ENCODE measurements around the gene TLL2. TPM values are rescaled to one million over a fixed set of nuclear protein-coding genes. Genes with fewer than 3 reads are reported as not detected.

Gene TLL2
- total RNA-seq, 1 donor, result under 0.01 TPM

GRCh38 chr10:96497391-96497790, 16.3 kb downstream of the TLL2 start:
- H3K4me3 ChIP-seq (ENCODE audit: low read depth, low read length), result no peak overlapping the region
- no peak for DNase-seq (ENCODE audit: low read depth)
- TF ChIP-seq CTCF (IDR thresholded peaks at IDR 0.05; ENCODE audit: insufficient read depth, low read length), result no peak

- no peak overlapping the region for H3K4me3 ChIP-seq (ENCODE audit: low read depth, low read length)
- TF ChIP-seq CTCF (IDR thresholded peaks at IDR 0.05; ENCODE audit: insufficient read depth, low read length), result no peak
- DNase-seq (ENCODE audit: low read depth), result peak; percentile 35
These were observed 17.3 kb downstream of the TLL2 start for GRCh38 chr10:96496281-96496925.

GRCh38 chr10:96495544-96495943, 18.2 kb downstream of the TLL2 start:
- H3K4me3 ChIP-seq (ENCODE audit: low read depth, low read length), result no peak overlapping the region
- TF ChIP-seq CTCF (IDR thresholded peaks at IDR 0.05; ENCODE audit: insufficient read depth, low read length), result no peak
- DNase-seq (ENCODE audit: low read depth), result no peak

- H3K4me3 ChIP-seq (ENCODE audit: low read depth, low read length), result no peak overlapping the region
- no peak for TF ChIP-seq CTCF (IDR thresholded peaks at IDR 0.05; ENCODE audit: insufficient read depth, low read length)
- DNase-seq (ENCODE audit: low read depth), result no peak
These were observed 19.0 kb downstream of the TLL2 start for GRCh38 chr10:96494694-96495093.

- DNase-seq (ENCODE audit: low read depth), result no peak
- TF ChIP-seq CTCF (IDR thresholded peaks at IDR 0.05; ENCODE audit: insufficient read depth, low read length), result no peak
- no peak overlapping the region for H3K4me3 ChIP-seq (ENCODE audit: low read depth, low read length)
These were observed 19.7 kb downstream of the TLL2 start for GRCh38 chr10:96493871-96494525.

GRCh38 chr10:96493254-96493653, 20.5 kb downstream of the TLL2 start:
- TF ChIP-seq CTCF (IDR thresholded peaks at IDR 0.05; ENCODE audit: insufficient read depth, low read length), result no peak
- no peak for DNase-seq (ENCODE audit: low read depth)
- H3K4me3 ChIP-seq (ENCODE audit: low read depth, low read length), result no peak overlapping the region
